ENCODE data around the gene RWDD4. TPM values are rescaled to one million over a fixed set of nuclear protein-coding genes. Genes with fewer than 3 reads are reported as not detected.

Gene RWDD4
- total and polyA plus RNA-seq, 2 experiments from 2014 or later: 20.6 to 30.3 TPM

DNA sequence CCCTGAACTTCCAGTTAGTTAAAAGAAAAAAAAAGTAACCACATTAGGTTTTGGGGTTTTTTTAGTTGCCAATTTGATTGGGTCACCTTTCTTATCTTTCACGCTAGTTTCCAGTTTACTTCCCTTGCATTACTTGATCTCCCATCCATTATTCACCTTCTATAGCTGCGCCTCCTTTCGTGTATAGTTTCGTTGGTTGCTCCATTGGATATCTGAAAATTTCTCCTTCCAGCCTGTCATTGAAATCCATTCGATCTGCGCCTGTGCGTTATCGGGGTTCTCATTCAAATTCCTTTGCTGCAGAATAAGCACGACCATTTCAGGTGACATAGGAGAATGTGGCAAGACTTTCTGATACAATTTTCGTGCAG is 872 bp upstream of the RWDD4 start:
- TF ChIP-seq CTCF (IDR thresholded peaks at IDR 0.05; ENCODE audit: poor library complexity) (no peak), EZH2 (IDR thresholded peaks at IDR 0.05; ENCODE audit: borderline replicate concordance) (no peak), EZH2phosphoT487 (IDR thresholded peaks at IDR 0.05; ENCODE audit: low read depth, severe bottlenecking, unreplicated experiment) (no peak)
- Histone ChIP-seq H3K9me3 (ENCODE audit: low read depth) (no peaks in the 10 kb centered on the region), H3K79me2 (peaks cover 64% of the 10 kb centered on the region), H3K27me3 (no peaks in the 10 kb centered on the region), H2AFZ (peak overlapping the region; percentile 77), H3K4me3 (peak overlapping the region; percentile 84), H3K27ac (peak overlapping the region; percentile 99), H3K9me2 (replicated peaks; ENCODE audit: insufficient read depth) (no peaks in the 10 kb centered on the region), H3K4me1 (ENCODE audit: insufficient read depth) (peaks cover 10% of the 10 kb centered on the region), H3K36me3 (replicated peaks; ENCODE audit: insufficient read depth, low read depth) (no peaks in the 10 kb centered on the region), H4K20me1 (ENCODE audit: insufficient read depth, poor library complexity, severe bottlenecking) (no peaks in the 10 kb centered on the region), H3K4me2 (peak overlapping the region; percentile 88)
- 17% methylated on average over 10 of the region's 10 CpGs for WGBS (ENCODE audit: low lambda C conversion rate, missing lambda C conversion rate)
- DNase-seq (ENCODE audit: low spot score): peak; percentile 13

GRCh38 chr4:183658362-183659028 is 490 bp downstream of the RWDD4 start:
- H3K9me2 ChIP-seq (replicated peaks; ENCODE audit: insufficient read depth): no peaks in the 10 kb centered on the region
- no peaks in the 10 kb centered on the region for H3K27me3 ChIP-seq
- H3K27ac ChIP-seq: peak overlapping the region; percentile 99
- peak overlapping the region; percentile 90 for H2AFZ ChIP-seq
- H3K4me2 ChIP-seq: peak overlapping the region; percentile 90
- WGBS (ENCODE audit: low lambda C conversion rate, missing lambda C conversion rate): 3% methylated on average over 29 of the region's 39 CpGs
- peak; percentile 39 for DNase-seq (ENCODE audit: low spot score)
- H3K79me2 ChIP-seq: peaks cover 60% of the 10 kb centered on the region
- H4K20me1 ChIP-seq (ENCODE audit: insufficient read depth, poor library complexity, severe bottlenecking): no peaks in the 10 kb centered on the region
- H3K4me1 ChIP-seq (ENCODE audit: insufficient read depth): peaks cover 10% of the 10 kb centered on the region
- H3K36me3 ChIP-seq (replicated peaks; ENCODE audit: insufficient read depth, low read depth): no peaks in the 10 kb centered on the region
- no peak for TF ChIP-seq EZH2phosphoT487 (IDR thresholded peaks at IDR 0.05; ENCODE audit: low read depth, severe bottlenecking, unreplicated experiment)
- peak; percentile 6 for TF ChIP-seq CTCF (IDR thresholded peaks at IDR 0.05; ENCODE audit: poor library complexity)
- H3K9me3 ChIP-seq (ENCODE audit: low read depth): no peaks in the 10 kb centered on the region
- H3K4me3 ChIP-seq: peak overlapping the region; percentile 92

- no peaks in the 10 kb centered on the region for H3K9me3 ChIP-seq (ENCODE audit: low read depth)
- peaks cover 10% of the 10 kb centered on the region for H3K4me1 ChIP-seq (ENCODE audit: insufficient read depth)
- H4K20me1 ChIP-seq (ENCODE audit: insufficient read depth, poor library complexity, severe bottlenecking): no peaks in the 10 kb centered on the region
- H3K27me3 ChIP-seq: no peaks in the 10 kb centered on the region
- TF ChIP-seq CTCF (IDR thresholded peaks at IDR 0.05; ENCODE audit: poor library complexity) (no peak), EZH2 (IDR thresholded peaks at IDR 0.05; ENCODE audit: borderline replicate concordance) (no peak)
- H3K4me2 ChIP-seq: peak overlapping the region; percentile 90
- no peak overlapping the region for H3K27ac ChIP-seq
- peak overlapping the region; percentile 92 for H3K4me3 ChIP-seq
- DNase-seq (ENCODE audit: low spot score): no peak
- WGBS (ENCODE audit: low lambda C conversion rate, missing lambda C conversion rate): 89% methylated on average over 3 of the region's 3 CpGs
- no peak overlapping the region for H2AFZ ChIP-seq
- peaks cover 52% of the 10 kb centered on the region for H3K79me2 ChIP-seq
- no peaks in the 10 kb centered on the region for H3K36me3 ChIP-seq (replicated peaks; ENCODE audit: insufficient read depth, low read depth)
- H3K9me2 ChIP-seq (replicated peaks; ENCODE audit: insufficient read depth): no peaks in the 10 kb centered on the region
These were observed 1.4 kb downstream of the RWDD4 start for GRCh38 chr4:183657564-183657963.
